ENCODE results near the gene UMPS.

DNA sequence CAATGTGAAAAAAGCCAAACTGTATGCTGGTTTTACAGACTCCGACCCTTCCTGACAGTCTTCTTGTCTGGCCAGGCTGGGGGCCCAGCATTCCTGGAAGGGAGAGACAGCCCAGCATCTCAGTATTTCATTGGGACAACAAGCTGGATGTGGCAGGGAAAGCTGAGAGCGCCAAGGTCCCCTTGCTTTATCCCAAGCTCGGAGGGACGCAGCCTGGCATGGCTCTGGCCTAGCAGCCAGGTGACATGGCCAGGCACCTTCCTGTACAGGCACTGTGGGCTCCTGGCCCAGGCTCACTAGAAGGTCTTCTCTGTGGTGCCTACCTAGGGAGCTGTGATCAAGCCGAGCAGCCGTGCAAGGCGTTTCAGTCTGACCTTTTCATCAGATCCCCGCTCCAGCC is 33.0 kb downstream of the UMPS start:
- TF ChIP-seq, protein P1, sequence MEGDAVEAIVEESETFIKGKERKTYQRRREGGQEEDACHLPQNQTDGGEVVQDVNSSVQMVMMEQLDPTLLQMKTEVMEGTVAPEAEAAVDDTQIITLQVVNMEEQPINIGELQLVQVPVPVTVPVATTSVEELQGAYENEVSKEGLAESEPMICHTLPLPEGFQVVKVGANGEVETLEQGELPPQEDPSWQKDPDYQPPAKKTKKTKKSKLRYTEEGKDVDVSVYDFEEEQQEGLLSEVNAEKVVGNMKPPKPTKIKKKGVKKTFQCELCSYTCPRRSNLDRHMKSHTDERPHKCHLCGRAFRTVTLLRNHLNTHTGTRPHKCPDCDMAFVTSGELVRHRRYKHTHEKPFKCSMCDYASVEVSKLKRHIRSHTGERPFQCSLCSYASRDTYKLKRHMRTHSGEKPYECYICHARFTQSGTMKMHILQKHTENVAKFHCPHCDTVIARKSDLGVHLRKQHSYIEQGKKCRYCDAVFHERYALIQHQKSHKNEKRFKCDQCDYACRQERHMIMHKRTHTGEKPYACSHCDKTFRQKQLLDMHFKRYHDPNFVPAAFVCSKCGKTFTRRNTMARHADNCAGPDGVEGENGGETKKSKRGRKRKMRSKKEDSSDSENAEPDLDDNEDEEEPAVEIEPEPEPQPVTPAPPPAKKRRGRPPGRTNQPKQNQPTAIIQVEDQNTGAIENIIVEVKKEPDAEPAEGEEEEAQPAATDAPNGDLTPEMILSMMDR (IDR thresholded peaks at IDR 0.05; ENCODE audit: poor library complexity): no peak
- TF ChIP-seq EZH2 (IDR thresholded peaks at IDR 0.05; ENCODE audit: borderline replicate concordance) (no peak), EZH2phosphoT487 (IDR thresholded peaks at IDR 0.05; ENCODE audit: low read depth, severe bottlenecking, unreplicated experiment) (no peak)

Data from hepatocyte (in vitro differentiated cells).